ENCODE data around the gene RECK.

Gene RECK

DNA sequence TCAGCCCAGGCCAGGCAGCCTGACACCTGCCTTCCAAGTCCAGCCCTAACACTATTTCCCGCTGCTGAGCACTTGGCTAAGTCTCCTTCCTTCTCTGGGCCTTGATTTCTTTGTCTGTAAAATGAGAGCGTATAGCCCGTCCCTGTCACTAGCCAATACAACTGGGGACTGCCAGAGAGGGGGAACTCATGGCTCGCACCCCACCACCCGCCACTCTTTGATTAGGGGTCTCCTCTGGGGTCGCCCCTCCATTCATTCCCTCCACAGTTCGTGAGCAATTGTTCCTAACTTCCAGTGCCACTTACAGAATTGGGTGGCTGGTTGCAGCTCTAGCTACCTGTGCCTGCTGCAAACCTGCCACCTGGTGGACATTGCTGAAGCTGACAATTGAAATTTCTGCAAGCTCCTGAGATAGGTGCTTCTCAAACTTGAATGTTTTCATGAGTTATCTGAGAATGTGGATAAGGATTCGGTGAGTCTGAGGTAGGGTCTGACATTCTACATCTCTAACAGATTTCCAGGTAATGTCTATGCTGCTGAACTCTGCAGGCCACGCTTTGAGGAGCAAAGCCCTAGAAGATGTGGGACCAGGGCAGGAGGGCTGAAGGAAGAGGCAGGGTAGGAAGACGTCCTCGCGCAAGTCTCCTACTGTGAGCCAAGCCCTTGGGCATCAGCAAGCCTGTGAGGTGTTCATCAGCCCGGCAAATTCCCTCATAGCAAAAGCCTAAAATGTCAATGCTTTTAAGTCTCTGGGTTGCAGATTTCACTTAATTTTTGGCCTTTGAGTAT lies 13.3 kb upstream of the RECK start:
- peak; percentile 58 for DNase-seq (ENCODE audit: low read depth)

DNA sequence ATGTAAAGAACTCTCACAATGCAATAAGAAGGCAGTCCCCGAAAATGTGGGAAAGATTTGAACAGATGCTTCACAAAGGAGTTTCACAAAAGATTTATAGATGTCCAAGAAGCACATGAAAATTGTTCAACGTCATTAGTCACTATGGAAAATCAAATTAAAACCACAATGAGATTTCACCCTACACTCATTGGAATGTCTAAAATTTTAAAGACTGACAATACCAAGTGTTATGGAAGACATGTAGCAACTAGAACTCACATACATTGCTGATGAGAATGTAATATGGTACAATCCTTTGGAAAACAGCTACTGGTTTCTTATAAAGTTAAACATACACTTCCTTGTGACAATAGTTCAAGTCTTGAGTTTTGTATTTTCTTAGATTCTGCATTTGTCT lies 11.0 kb upstream of the RECK start:
- no peak for DNase-seq (ENCODE audit: low read depth)

DNA sequence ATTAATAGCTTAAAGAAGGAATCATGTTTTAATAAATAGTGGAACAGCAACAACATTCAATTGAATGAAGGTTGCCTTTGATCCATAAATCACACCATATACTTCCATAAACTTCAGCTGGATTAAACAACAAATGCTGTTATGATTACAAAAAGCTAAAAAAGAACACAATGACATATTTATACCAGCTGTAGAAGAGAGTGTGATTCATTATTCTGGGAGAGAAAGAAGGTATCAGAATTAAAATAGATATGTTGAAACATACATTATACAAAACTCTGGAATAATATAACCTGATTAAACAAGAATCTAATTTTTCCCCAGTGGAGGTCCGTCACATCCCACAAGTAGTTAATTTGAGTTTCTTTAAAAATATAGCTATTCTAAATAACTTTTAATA lies 7.5 kb upstream of the RECK start:
- peak; percentile 9 for DNase-seq (ENCODE audit: low read depth)

DNA sequence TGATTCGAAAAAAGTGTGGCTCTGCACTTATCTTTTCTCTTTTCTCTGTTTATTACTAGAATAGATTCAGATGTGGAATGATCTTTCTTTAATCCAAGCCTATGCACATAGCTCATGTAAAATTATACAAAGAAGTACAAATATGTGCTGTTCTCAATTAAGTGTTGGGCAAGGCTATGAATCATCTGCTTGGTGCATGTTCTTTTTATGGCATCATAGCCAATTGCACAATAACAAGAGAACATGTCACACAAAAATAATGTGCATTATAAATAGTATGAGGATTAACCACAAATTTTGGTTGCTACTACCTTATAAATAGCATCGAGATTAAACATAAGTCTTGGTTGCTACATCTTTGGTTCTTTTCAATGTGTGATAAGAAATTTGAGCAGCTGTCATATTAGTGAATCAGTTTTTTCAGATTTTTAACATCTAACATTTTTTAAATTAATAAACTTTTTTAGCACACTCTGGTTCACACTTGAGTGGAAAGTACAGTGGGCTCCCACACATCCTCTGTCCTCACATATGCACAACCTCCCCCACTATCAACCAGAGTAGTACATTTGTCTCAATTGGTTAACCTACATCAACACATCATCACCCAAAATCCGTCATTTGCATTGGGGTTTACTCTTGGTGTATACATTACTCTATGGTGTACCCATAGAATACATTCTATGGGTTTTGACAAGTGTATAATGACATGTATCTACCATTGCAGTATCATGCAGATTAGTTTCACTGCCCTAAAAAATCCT lies 6.8 kb upstream of the RECK start:
- peak; percentile 97 for DNase-seq (ENCODE audit: low read depth)

DNA sequence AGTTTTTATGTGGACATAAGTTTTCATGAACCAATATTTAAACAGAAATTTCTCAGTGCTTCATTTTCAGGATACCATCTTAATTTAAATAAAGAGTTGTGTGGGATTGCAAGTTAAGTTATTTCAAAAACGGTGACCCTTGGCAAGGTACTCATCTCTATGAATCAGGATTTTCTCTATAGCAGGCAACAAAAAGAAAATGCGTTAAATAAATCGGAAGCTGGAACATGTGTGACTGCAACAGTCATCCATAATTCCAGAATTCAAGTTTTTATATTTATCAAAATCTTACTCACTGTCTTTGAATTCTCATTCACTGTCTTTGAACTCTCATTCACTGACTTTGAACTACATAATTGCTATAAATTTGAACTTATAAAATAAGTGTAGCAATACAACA lies 5.8 kb upstream of the RECK start:
- no peak for DNase-seq (ENCODE audit: low read depth)

DNA sequence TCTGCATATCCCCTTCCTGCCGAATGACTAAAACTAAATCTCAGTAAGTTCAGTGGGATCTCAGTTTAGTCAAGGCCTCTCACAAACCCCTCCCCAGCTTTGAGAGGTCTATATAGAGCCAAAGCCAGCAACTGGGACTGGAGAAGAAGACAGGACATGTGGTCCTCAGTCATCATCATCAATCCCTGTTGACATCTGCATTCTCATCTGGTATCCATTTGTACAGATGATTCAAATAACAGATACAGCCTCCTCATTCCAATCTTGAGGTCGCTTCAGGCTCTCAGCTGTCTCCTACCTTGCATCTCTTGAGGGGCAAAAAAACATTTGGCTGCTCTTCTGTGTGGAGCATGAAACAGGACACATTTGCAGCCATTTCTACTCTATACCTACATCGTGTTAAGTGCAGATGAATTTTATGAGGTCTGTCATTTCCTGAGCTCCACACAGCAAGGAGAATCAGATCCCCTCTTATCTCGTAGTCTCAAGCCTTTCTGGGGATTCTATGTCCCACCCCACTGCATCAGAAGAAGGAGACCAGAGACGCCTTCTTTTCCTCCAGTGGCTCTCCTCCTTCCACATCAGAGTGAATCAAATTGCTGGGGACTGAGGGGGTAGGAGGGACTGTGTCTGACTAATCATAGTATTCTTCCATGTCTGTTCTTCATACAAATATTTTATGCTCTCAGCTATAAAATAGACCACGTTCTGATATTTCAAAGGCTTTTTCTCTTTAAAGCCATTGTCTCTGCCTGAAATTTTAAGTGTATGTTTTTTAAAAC lies 4.7 kb upstream of the RECK start:
- DNase-seq (ENCODE audit: low read depth), result no peak

DNA sequence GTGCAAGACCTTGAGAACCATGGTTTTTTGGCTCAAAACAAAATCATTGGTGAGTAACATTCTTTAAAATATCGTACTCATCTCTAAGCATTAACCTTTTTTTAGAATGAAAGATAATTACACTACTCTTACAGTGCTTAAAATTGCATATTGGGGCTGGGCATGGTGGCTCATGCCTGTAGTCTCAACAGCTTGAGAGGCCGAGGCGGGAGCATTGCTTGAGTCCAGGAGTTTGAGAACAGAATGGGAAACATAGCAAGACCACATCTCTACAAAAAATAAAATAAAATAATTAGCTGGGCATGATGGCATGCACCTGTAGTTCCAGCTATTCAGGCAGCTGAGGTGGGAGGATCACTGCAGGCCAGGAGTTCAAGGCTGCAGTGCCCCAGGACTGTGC lies 2.9 kb upstream of the RECK start:
- DNase-seq (ENCODE audit: low read depth), result no peak

DNA sequence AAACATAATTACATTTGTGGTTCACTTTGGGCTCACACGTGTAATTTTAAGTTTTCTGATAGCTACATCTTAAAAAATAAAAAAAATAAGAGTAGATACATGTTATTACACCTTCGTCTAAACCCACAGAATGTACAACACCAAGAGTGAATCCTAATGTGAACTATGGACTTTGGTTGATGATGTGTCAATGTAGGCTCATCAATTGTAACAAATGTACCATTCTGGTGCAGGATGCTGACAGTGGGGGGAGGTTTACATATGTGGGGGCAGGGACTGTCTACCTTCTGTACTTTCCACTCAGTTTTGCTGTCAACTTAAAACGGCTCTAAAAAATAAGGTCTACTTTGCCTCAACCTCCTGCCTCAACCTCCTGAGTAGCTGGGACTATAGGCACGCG lies 2.5 kb upstream of the RECK start:
- DNase-seq (ENCODE audit: low read depth), result no peak

DNA sequence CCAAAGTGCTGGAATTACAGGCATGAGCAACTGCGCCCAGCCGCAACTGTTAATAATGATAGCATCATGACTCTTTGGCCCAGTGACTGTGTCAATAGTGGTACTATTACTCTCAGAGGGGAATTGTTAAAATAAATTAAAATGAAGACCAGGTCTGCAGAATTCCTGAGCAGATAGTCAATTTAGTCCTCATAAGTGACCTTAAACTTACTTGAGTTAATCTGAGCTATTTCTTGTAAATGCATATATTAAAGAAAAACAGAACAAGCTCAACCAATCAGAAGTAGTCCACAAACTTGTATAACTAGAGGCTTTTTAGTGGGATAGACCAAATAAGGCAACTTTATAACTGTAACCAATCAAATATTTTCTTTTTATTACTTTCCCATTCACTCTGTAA lies 1.7 kb upstream of the RECK start:
- no peak for DNase-seq (ENCODE audit: low read depth)

DNA sequence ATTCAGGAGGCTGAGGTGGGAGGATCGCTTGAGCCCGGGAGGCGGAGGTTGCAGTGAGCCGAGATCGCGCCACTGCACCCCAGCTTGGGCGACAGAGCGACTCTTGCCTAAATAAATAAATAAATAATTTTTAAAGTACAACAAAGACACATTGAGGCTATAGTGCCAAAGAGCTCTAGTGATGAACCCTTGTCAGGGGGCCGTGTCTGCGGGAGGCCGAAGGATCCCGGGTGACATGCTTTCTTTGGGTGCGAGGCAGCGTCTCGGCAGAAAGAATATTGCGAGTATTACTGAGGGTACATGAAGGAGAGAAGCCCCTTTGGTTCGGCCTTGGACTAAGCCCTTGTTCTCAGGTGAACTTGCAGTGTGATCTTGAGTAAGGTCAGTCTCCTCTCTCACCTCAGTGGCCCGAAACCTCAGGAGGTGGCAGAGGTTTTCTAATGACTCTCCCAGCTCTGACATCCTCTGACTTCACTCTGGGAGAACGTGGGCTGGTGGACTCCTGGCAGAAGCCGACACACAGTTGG lies 397 bp upstream of the RECK start:
- DNase-seq (ENCODE audit: low read depth), result no peak

DNA sequence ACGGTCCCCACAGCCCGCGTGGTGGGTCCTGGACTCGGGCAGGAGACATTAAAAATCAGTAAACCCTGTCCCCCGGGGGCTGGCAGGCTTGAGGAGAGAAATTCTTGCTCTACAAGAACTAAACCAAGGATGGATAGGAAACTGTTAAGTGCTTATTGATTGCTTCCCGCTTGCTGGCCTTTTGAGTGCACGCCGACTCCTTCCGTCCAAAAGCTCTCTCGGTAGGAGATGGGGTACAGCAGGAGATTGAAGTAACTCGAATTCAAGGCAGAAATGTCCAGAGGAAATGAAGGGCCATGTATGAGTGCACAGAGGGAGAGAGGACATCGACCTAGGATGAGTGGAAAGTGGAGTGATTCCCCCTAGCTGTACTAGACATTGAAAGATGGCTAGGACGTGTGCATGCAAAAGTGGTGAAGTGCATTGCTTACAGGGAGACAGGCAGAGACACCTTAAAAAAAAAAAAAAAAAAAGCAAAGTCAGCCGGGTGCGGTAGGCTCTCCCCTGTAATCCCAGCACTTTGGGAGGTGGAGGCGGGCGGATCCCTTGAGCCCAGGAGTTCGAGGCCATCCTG lies 923 bp downstream of the RECK start:
- DNase-seq (ENCODE audit: low read depth), result peak; percentile 2

DNA sequence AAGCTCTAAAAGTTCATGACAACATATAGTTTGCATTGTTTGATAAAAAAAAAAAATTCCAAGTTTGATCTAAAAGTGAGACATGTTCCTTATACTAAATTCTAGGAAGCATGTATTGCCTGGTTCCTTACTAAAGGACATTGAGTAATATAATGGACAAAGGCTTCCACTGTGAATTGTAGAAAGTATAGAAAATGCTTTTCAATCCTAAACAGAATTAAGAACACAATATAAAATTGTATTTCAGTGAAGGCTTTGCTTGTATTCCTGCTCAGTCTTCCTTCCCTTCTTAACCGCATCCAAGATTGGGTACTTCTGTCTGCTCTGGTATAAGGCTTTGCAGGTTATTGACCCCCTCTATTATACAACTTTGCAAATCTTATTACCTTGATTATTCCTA lies 2.4 kb downstream of the RECK start:
- DNase-seq (ENCODE audit: low read depth), result no peak

DNA sequence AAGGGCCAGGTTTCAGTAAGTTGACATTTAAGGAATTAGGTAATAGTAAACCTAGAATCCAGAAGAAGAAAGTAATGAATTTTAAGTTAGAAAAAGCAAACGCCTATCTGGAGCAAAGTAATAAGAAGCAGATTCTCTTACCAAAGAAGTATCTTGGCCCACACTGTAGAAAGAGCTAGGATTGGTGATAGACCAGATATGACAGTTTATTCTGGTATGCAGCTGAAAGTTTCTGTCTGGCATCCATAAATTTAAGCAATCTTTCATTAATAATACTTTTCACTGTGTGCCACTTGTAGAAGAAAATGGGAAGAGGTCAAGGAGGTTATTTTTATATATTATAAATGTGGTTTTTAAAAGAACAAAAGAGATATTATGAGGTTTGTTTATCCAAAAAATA lies 3.0 kb downstream of the RECK start:
- peak; percentile 83 for DNase-seq (ENCODE audit: low read depth)

DNA sequence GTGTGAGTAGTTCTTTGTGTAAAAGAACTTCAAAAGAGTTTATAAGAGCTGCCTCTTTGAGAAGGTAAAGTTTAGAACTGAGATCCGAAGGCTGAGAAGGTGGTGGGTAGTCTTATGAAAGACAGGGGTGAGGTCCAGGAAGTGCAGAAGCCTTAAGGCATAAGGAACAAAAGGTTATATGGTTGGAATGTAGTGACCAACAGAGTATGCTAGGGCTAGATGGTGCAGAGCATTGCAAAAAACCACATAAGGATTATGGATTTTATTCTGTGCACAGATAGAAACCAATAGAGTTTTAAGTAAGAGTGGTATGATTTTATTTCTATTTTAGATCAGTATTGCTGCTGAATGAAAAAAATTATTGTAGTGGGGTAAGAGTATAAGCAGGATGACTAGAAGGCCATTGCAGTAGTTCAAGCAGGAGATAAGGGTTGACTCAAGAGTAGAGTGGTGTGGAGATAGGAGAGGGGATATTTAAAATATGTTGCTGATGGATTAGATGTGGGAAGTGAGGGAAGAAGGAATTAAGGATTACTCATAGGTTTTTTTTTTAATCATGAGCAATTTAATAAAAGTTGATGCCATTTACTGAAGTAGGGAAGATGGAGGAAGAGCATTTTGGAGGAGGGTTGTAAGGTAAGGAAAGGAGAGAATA lies 3.7 kb downstream of the RECK start:
- DNase-seq (ENCODE audit: low read depth), result no peak

DNA sequence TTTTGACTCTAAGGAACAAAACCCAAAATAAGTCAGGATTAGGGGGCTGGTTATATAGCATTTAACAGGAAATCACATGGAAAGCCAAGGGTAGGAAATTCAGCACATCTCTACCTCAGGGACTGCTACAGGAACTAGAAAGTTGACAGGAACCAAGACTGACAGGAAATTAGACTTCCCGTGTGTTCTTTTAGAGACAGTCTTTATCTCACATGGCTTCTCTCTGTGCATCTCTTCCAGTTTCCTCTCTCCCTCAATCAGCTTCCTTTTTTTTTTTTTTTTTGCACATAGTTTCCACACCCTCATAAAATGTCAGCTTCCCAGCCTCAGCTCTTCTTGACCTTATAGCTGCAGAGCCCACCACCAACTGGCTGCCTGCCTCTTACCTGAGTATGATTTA lies 4.8 kb downstream of the RECK start:
- no peak for DNase-seq (ENCODE audit: low read depth)

DNA sequence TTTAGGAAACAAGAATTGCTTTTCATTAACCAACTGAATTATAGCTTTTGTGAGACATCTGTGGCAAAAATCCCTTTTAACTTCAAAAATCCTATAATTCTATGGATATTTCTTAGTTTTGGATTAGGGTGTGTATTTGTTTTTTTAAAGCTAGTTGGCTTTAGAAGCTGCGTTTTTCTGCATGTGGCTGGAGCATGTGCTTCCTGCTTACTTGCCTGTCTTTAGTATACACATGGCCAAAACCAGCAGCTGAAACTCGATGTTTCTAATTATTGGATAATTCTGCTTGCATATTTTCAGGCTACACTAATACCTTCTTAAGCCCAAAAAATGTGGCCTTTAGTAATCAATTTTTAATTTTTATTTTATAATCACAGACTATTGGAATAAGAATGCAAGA lies 8.9 kb downstream of the RECK start:
- DNase-seq (ENCODE audit: low read depth), result peak; percentile 44

DNA sequence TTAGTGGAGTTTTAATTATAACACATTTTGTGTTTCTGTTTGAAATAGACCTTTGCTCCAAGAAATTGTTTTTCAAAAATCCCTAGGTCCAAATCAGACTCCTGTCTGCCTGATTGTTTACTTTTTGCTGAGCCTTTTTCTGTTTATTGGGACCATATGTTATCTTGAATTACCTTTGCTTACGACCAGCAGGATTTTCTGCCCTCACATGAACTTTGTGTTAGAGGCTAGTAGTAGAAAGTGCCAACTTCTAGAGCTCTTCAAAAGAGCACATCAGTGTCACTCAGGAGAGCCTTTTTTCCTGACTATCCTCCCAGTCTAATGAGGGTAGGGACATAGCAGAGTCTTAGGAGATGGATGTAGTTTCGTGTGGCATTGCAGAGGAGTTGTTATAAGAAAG lies 10.2 kb downstream of the RECK start:
- DNase-seq (ENCODE audit: low read depth), result no peak

DNA sequence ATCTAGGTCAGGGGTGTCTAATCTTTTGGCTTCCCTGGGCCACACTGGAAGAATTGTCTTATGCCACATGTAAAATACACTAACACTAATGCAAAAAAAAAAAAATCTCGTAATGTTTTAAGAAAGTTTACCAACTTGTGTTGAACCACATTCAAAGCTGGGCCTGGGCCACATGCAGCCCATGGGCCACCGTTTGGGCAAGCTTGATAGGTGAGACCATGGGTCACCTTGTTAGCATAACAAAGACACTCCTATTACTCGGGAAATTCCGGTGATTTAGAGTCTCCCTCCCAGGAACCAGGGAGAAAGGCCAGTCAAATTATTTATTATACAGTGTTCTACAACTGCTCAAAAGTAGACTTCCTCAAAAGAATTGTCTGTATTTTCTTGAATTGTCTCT lies 12.7 kb downstream of the RECK start:
- DNase-seq (ENCODE audit: low read depth), result no peak

DNA sequence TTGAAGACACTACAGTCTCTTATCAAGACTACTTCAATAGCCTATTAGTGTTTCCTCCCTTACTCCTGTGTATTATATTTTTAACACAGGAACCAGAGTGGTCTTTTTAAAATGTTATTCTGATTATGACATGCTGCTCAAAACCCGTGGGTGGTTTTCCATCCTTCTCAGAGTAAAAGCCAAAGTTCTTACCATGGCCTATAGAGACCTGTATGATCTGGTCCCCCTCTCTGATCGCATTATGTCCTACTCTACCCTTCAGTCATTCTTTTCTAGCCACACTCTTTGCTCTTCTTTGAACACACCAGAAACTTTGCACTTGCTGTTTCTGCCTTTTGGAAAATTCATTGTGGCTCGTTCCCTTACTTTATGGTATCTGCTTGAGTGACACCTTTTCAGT lies 13.8 kb downstream of the RECK start:
- no peak for DNase-seq (ENCODE audit: low read depth)

DNA sequence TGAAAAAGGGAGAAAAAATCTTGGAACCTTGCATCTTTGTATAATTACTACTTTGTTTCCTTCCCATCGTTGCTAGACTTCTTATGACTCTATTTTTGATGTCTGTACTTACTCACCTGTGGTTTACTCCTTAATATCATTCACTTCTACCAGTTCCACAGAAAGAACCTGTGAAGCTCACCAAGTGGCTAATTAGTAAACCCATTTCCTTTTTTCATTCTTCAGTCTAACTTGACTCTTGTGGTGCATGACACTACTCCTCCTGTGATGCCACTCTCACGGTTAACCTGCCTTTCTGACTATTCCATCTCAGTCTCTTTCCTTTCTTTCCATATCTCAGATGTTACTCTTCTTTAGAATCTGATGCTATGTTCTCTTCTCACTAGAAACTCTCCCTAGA lies 14.6 kb downstream of the RECK start:
- DNase-seq (ENCODE audit: low read depth), result no peak

DNA sequence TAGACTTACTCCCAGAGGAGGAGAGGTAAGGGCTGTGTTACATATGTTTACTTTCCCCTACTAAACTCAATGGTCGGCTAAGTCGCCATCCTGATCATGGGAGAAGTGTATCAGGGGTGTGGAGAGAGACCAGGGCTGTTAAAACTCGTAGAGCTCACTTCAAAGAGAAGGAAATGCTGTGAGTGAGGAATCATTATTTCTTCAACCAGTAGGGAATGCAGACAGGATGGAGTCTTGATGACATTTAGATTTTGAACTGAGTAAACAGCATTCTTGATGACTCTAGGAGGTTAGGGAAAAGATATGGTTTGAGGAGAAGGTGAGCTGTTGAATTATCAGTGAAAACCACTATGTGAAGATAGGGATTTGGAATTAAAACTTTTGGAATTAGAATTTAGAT lies 17.3 kb downstream of the RECK start:
- no peak for DNase-seq (ENCODE audit: low read depth)

DNA sequence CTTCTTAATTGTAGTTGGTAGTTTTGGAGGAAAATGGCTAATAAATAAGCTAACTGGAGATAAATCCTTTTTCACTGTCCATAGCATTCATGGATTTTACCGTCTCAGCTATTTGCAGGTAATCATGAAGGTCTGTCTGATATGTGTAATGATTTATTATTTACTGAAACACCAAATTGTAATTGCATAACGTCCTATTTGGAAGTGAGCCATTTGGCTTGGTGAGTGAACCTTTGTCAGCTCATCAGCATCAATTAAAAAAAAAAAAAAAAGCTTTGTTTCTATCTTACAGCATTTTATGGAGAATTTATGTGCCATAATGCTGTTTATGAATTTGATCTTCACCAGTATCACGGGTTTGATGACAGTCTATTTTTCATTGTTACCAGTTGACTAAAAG lies 20.2 kb downstream of the RECK start:
- DNase-seq (ENCODE audit: low read depth), result no peak
